GM12873 (cell line): Measurements from ENCODE around the gene TTC3.

Source experiments
- CTCF ChIP-seq: IDR thresholded peaks from 2 replicates; pipeline ENCODE4 v1.5.1; 2012; ENCODE audit warnings: low read depth, mild to moderate bottlenecking, moderate library complexity, low read length, control low read depth; ENCODE audit not compliant: insufficient read depth; ENCODE audit errors: missing control alignments

The TTC3 gene

GRCh38 chr21:37244501-37245095, 171.5 kb downstream of the TTC3 start:
- no peak for TF ChIP-seq CTCF

- no peak for TF ChIP-seq CTCF
These were observed 172.1 kb downstream of the TTC3 start for GRCh38 chr21:37245151-37245550.

GRCh38 chr21:37248298-37248697, 175.2 kb downstream of the TTC3 start:
- no peak for TF ChIP-seq CTCF

- no peak for TF ChIP-seq CTCF
These were observed 176.3 kb downstream of the TTC3 start for GRCh38 chr21:37249112-37249904.

- no peak for TF ChIP-seq CTCF
These were observed 178.2 kb downstream of the TTC3 start for GRCh38 chr21:37251294-37251634.
